ENCODE data around the gene ARL4A.
"Not testable (repeated sequence)": the region's sequence is repeated elsewhere in the genome, so short reads cannot be mapped to it uniquely, and the experiment has no call there.

ARL4A gene

GRCh38 chr7:12655161-12655560 lies 32.3 kb upstream of the ARL4A start:
- Histone ChIP-seq H3F3A (ENCODE audit: insufficient read depth, low read length) (no peaks in the 10 kb centered on the region), H3K4me3 (ENCODE audit: low read depth, low read length, poor library complexity, severe bottlenecking) (no peak overlapping the region), H2AFZ (ENCODE audit: low read length) (no peak overlapping the region), H3K4me2 (ENCODE audit: low read length) (no peak overlapping the region), H3K27ac (ENCODE audit: low read depth, low read length, poor library complexity, severe bottlenecking) (no peak overlapping the region), H3K79me2 (ENCODE audit: insufficient read depth, low read length) (no peaks in the 10 kb centered on the region), H3K4me1 (ENCODE audit: insufficient read depth, low read length, severe bottlenecking) (no peaks in the 10 kb centered on the region), H3K36me3 (ENCODE audit: insufficient read depth, low read length) (no peaks in the 10 kb centered on the region), H3K9ac (ENCODE audit: low read length) (no peak overlapping the region), H3K27me3 (ENCODE audit: insufficient read depth, low read length) (no peaks in the 10 kb centered on the region), H3K9me3 (ENCODE audit: low read length) (no peaks in the 10 kb centered on the region), H3K9me2 (ENCODE audit: low read depth, low read length) (no peaks in the 10 kb centered on the region), H4K20me1 (ENCODE audit: insufficient read depth, low read length) (no peaks in the 10 kb centered on the region)
- TF ChIP-seq CTCF (IDR thresholded peaks at IDR 0.05; ENCODE audit: low read length), result no peak
- TF ChIP-seq EZH2 (IDR thresholded peaks at IDR 0.05; ENCODE audit: borderline replicate concordance, low read length), result no peak

- not testable (repeated sequence) for H3K9me2 ChIP-seq (ENCODE audit: low read depth, low read length); H3K27me3 ChIP-seq (ENCODE audit: insufficient read depth, low read length); H3K36me3 ChIP-seq (ENCODE audit: insufficient read depth, low read length); H3K9me3 ChIP-seq (ENCODE audit: low read length); H3K4me2 ChIP-seq (ENCODE audit: low read length); H3K27ac ChIP-seq (ENCODE audit: low read depth, low read length, poor library complexity, severe bottlenecking); H3K9ac ChIP-seq (ENCODE audit: low read length); H3K79me2 ChIP-seq (ENCODE audit: insufficient read depth, low read length); H3K4me3 ChIP-seq (ENCODE audit: low read depth, low read length, poor library complexity, severe bottlenecking); H4K20me1 ChIP-seq (ENCODE audit: insufficient read depth, low read length); H3F3A ChIP-seq (ENCODE audit: insufficient read depth, low read length); H2AFZ ChIP-seq (ENCODE audit: low read length); H3K4me1 ChIP-seq (ENCODE audit: insufficient read depth, low read length, severe bottlenecking)
Observed at GRCh38 chr7:12660423-12660822, 27.0 kb upstream of the ARL4A start.

- not testable (repeated sequence) for H3K9me2 ChIP-seq (ENCODE audit: low read depth, low read length); H3K4me3 ChIP-seq (ENCODE audit: low read depth, low read length, poor library complexity, severe bottlenecking); H3K4me2 ChIP-seq (ENCODE audit: low read length); H4K20me1 ChIP-seq (ENCODE audit: insufficient read depth, low read length); H3K4me1 ChIP-seq (ENCODE audit: insufficient read depth, low read length, severe bottlenecking); H3K9me3 ChIP-seq (ENCODE audit: low read length); H2AFZ ChIP-seq (ENCODE audit: low read length); H3K9ac ChIP-seq (ENCODE audit: low read length); H3K27ac ChIP-seq (ENCODE audit: low read depth, low read length, poor library complexity, severe bottlenecking); H3K79me2 ChIP-seq (ENCODE audit: insufficient read depth, low read length); H3K27me3 ChIP-seq (ENCODE audit: insufficient read depth, low read length); H3K36me3 ChIP-seq (ENCODE audit: insufficient read depth, low read length); H3F3A ChIP-seq (ENCODE audit: insufficient read depth, low read length)
Observed at GRCh38 chr7:12660986-12661385, 26.4 kb upstream of the ARL4A start.

- Histone ChIP-seq H3K4me1 (ENCODE audit: insufficient read depth, low read length, severe bottlenecking) (no peaks in the 10 kb centered on the region), H3K27ac (ENCODE audit: low read depth, low read length, poor library complexity, severe bottlenecking) (no peak overlapping the region), H3K9ac (ENCODE audit: low read length) (no peak overlapping the region), H3F3A (ENCODE audit: insufficient read depth, low read length) (no peaks in the 10 kb centered on the region), H3K4me2 (ENCODE audit: low read length) (no peak overlapping the region), H3K79me2 (ENCODE audit: insufficient read depth, low read length) (no peaks in the 10 kb centered on the region), H2AFZ (ENCODE audit: low read length) (no peak overlapping the region), H4K20me1 (ENCODE audit: insufficient read depth, low read length) (no peaks in the 10 kb centered on the region), H3K36me3 (ENCODE audit: insufficient read depth, low read length) (no peaks in the 10 kb centered on the region), H3K27me3 (ENCODE audit: insufficient read depth, low read length) (no peaks in the 10 kb centered on the region), H3K4me3 (ENCODE audit: low read depth, low read length, poor library complexity, severe bottlenecking) (no peak overlapping the region), H3K9me3 (ENCODE audit: low read length) (no peaks in the 10 kb centered on the region), H3K9me2 (ENCODE audit: low read depth, low read length) (no peaks in the 10 kb centered on the region)
- no peak for TF ChIP-seq CTCF (IDR thresholded peaks at IDR 0.05; ENCODE audit: low read length)
- no peak for TF ChIP-seq EZH2 (IDR thresholded peaks at IDR 0.05; ENCODE audit: borderline replicate concordance, low read length)
Observed at GRCh38 chr7:12661581-12661980, 25.9 kb upstream of the ARL4A start.
